ENCODE data around the gene NRDE2. TPM values are rescaled to one million over a fixed set of nuclear protein-coding genes. Genes with fewer than 3 reads are reported as not detected.
A peak's percentile ranks its signal among the peaks of the same experiment; 100 is the strongest.
"Not testable (repeated sequence)": the region's sequence is repeated elsewhere in the genome, so short reads cannot be mapped to it uniquely, and the experiment has no call there.

The NRDE2 gene
- total RNA-seq, 1 donor from 2014 or later: 20.8 TPM

DNA sequence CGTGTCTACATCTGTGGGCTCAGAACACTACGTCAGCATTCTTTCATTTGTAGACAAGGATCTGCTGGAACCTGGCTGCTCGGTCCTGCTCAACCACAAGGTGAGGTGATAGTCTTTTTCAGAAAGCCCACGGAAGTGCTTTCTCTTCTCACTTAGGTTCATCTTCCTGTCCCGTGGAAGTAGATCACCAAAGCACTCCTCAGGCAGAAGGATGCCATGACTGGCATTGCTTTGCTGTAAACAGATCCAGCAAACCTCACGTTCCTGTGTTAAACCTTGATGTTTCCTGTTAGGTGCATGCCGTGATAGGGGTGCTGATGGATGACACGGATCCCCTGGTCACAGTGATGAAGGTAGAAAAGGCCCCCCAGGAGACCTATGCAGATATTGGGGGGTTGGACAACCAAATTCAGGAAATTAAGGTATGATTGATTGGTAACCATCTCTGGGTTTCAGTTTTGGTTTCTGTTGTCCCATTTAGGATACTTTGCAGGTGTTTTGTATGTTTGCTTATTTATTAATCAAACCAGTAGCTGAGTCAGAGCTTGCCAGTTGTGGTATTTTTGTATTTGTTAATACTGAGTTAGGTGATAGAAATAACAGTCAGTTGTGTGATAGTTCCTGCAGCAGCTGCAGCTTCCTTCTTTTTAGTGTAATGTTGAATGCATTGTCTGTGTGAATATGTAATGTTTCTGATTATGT is 67.8 kb downstream of the NRDE2 start:
- no peaks in the 10 kb centered on the region for H3K27me3 Mint-ChIP-seq (ENCODE audit: unreplicated experiment)
- TF ChIP-seq, protein P1, sequence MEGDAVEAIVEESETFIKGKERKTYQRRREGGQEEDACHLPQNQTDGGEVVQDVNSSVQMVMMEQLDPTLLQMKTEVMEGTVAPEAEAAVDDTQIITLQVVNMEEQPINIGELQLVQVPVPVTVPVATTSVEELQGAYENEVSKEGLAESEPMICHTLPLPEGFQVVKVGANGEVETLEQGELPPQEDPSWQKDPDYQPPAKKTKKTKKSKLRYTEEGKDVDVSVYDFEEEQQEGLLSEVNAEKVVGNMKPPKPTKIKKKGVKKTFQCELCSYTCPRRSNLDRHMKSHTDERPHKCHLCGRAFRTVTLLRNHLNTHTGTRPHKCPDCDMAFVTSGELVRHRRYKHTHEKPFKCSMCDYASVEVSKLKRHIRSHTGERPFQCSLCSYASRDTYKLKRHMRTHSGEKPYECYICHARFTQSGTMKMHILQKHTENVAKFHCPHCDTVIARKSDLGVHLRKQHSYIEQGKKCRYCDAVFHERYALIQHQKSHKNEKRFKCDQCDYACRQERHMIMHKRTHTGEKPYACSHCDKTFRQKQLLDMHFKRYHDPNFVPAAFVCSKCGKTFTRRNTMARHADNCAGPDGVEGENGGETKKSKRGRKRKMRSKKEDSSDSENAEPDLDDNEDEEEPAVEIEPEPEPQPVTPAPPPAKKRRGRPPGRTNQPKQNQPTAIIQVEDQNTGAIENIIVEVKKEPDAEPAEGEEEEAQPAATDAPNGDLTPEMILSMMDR (IDR thresholded peaks at IDR 0.05; ENCODE audit: unreplicated experiment): no peak
- no peak overlapping the region for H3K4me3 Mint-ChIP-seq (ENCODE audit: unreplicated experiment)
- no peak overlapping the region for H3K27ac Mint-ChIP-seq (ENCODE audit: unreplicated experiment)
- H3K9me3 Mint-ChIP-seq (ENCODE audit: unreplicated experiment): no peaks in the 10 kb centered on the region
- peaks cover 46% of the 10 kb centered on the region for H3K36me3 Mint-ChIP-seq (ENCODE audit: low read depth, unreplicated experiment)
- no peaks in the 10 kb centered on the region for H3K4me1 Mint-ChIP-seq (ENCODE audit: unreplicated experiment)
- DNase-seq (ENCODE audit: low spot score): no peak

DNA sequence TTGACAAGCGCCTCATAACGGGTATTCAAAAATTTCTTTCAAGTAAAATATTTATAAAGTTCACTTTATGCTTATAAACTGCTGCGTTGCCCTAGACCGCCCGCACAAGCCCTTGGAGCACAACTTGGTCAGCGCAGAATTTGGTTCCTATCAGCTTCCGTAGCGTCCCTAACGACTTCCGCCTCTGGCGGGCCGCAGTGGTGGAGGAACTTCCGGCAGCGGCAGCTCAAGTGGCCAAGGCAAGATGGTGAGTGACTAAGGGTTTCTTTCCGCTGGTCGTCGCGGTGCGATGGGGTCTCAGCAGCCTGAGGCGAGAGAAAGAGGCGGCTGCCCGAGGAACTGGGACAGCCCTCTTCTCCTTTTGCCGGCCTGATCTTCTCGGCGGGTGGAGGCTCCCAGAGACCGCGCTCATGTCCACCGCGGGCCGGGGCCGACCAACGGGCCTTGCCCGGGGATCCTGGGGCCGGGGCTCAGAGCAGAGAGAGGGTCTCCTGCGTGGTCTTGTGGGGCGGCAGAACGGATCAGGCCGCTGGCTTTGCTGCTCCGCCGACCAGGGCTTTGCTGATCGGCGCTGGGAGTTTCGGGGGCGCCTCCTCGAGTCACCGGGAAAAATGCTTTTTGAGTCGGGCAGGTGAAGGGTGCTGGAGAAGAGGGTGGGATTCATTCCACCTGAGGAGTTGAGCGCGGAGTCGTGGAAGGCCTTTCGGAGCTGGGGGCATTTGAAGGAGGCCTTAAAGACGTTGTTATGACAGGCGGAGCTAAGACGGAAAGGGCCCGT is 75.2 kb downstream of the NRDE2 start, which contains the start of gene PSMC1:
Gene PSMC1 (plus strand): TSS at position 200 of the 778 bp plus-strand sequence. CDS start 45 bp downstream, at position 245.
- Mint-ChIP-seq H3K36me3 (ENCODE audit: low read depth, unreplicated experiment) (peaks cover 20% of the 10 kb centered on the region), H3K4me3 (ENCODE audit: unreplicated experiment) (peak within 1 kb of the TSS; percentile 100), H3K27me3 (ENCODE audit: unreplicated experiment) (peaks cover 4% of the 10 kb centered on the region), H3K9me3 (ENCODE audit: unreplicated experiment) (no peaks in the 10 kb centered on the region), H3K4me1 (ENCODE audit: unreplicated experiment) (peaks cover 14% of the 10 kb centered on the region), H3K27ac (ENCODE audit: unreplicated experiment) (peak within 1 kb of the TSS; percentile 96)
- DNase-seq (ENCODE audit: low spot score): peak; percentile 85
- TF ChIP-seq, protein P1 (IDR thresholded peaks at IDR 0.05; ENCODE audit: unreplicated experiment): no peak

DNA sequence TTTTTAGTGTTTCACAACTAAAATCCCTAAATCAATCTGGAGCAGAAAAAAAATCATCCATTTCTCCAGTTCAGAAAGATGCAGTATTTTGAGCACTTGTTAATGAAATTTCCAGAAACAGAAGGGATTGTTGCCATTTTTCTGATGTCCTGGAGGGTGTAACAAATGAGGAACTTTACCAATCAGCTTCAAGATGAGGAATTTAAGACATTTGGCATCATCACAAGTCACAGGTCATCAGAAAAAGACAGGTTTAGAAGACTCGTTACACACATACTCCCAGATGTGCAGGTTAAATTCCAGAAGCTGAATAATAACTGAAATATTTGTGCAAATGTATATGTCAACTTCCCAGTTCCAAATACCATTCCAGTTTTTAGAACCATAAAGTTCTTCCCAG is 75.9 kb downstream of the NRDE2 start:
- TF ChIP-seq, protein P1 (IDR thresholded peaks at IDR 0.05; ENCODE audit: unreplicated experiment): no peak
- Mint-ChIP-seq H3K27ac (ENCODE audit: unreplicated experiment) (no peak overlapping the region), H3K4me3 (ENCODE audit: unreplicated experiment) (peak overlapping the region; percentile 100), H3K36me3 (ENCODE audit: low read depth, unreplicated experiment) (peaks cover 13% of the 10 kb centered on the region), H3K27me3 (ENCODE audit: unreplicated experiment) (peaks cover 4% of the 10 kb centered on the region), H3K4me1 (ENCODE audit: unreplicated experiment) (peaks cover 14% of the 10 kb centered on the region), H3K9me3 (ENCODE audit: unreplicated experiment) (no peaks in the 10 kb centered on the region)
- DNase-seq (ENCODE audit: low spot score): no peak

DNA sequence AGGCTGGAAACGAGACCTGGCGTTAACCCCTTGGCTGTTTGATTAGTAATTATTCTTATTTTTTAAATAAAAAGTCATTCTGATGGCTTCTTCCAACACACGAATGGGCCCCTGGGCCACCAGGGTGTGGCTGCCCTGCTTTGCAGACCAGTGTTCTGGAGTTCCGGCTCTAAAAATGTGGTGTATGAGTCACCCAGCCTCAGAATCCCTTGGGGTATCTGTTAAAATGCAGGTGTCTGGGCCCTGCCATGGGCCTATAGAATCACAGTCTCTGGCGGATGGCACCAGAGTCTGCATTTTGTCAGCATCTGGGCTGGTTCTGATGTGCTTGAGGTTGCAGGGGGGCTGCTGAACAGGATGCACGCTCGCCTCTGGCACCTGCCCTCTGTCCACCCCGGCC is 77.9 kb downstream of the NRDE2 start:
- H3K27me3 Mint-ChIP-seq (ENCODE audit: unreplicated experiment): peaks cover 4% of the 10 kb centered on the region
- no peak for DNase-seq (ENCODE audit: low spot score)
- peaks cover 7% of the 10 kb centered on the region for H3K36me3 Mint-ChIP-seq (ENCODE audit: low read depth, unreplicated experiment)
- no peak overlapping the region for H3K27ac Mint-ChIP-seq (ENCODE audit: unreplicated experiment)
- H3K4me1 Mint-ChIP-seq (ENCODE audit: unreplicated experiment): peaks cover 14% of the 10 kb centered on the region
- H3K9me3 Mint-ChIP-seq (ENCODE audit: unreplicated experiment): no peaks in the 10 kb centered on the region
- H3K4me3 Mint-ChIP-seq (ENCODE audit: unreplicated experiment): no peak overlapping the region
- TF ChIP-seq, protein P1 (IDR thresholded peaks at IDR 0.05; ENCODE audit: unreplicated experiment): no peak

DNA sequence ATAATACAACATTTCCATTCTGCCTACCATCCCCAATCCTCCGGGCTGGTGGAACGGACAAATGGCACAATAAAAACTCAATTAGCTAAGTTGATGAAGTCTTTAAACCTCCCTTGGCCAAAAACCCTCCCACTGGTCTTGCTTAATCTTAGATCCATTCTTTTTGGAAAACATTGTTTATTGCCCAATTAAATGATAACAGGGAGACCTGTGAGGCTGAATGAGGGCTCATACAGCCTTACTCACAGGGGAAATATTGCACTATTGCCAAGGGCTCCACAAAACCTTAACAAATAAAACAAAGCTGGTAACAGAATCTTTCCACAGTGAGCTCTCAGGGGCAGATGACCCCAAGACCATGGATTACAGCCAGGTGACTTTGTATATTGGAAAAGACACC is 83.1 kb downstream of the NRDE2 start:
- Mint-ChIP-seq H3K27me3 (ENCODE audit: unreplicated experiment) (no peaks in the 10 kb centered on the region), H3K4me1 (ENCODE audit: unreplicated experiment) (no peaks in the 10 kb centered on the region), H3K4me3 (ENCODE audit: unreplicated experiment) (no peak overlapping the region), H3K9me3 (ENCODE audit: unreplicated experiment) (no peaks in the 10 kb centered on the region), H3K27ac (ENCODE audit: unreplicated experiment) (no peak overlapping the region), H3K36me3 (ENCODE audit: low read depth, unreplicated experiment) (no peaks in the 10 kb centered on the region)
- TF ChIP-seq, protein P1 (IDR thresholded peaks at IDR 0.05; ENCODE audit: unreplicated experiment): no peak
- no peak for DNase-seq (ENCODE audit: low spot score)

DNA sequence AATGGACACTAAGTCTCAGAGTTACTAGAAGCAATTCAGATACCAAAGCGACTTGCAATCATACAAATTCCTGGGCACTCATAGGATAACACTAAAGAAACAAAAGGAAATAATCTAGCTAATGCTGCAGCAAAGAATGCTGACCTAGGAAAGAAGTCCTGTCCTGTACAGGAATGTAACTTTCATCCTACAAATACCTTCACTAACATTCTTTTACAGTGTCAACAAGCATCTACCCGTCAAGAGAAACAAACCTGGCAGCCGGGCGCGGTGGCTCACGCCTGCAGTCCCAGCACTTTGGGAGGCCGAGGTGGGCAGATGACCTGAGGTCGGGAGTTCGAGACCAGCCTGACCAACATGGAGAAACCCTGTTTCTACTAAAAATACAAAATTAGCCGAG is 84.3 kb downstream of the NRDE2 start:
- H3K27me3 Mint-ChIP-seq (ENCODE audit: unreplicated experiment); H3K9me3 Mint-ChIP-seq (ENCODE audit: unreplicated experiment); H3K27ac Mint-ChIP-seq (ENCODE audit: unreplicated experiment); H3K4me3 Mint-ChIP-seq (ENCODE audit: unreplicated experiment); H3K36me3 Mint-ChIP-seq (ENCODE audit: low read depth, unreplicated experiment); DNase-seq (ENCODE audit: low spot score); H3K4me1 Mint-ChIP-seq (ENCODE audit: unreplicated experiment): not testable (repeated sequence)

All from endothelial cell (in vitro differentiated cells).